Spleen (tissue), 11 donors: Measurements from ENCODE around the gene UBE2N. TPM values are rescaled to one million over a fixed set of nuclear protein-coding genes. Genes with fewer than 3 reads are reported as not detected.
A peak's percentile ranks its signal among the peaks of the same experiment; 100 is the strongest.
"Not testable (repeated sequence)": the region's sequence is repeated elsewhere in the genome, so short reads cannot be mapped to it uniquely, and the experiment has no call there.

ENCODE experiments used
- DNase-seq: peaks from one replicate; pipeline ENCODE4 v3.0.0-alpha.2; 2020
- H3K27ac ChIP-seq, 8 donors: fragments of 200-600 bp; sonication (generic) in 7 of 8; 1 replicate in 4 of 8; 2 replicates in 4 of 8; pipeline versions ENCODE4 v1.5.0 to v1.8.0; 2016 to 2021; ENCODE audit warnings: inconsistent platforms in 4 of 8, mild to moderate bottlenecking in 4 of 8, moderate library complexity in 1 of 8
- H3K27me3 ChIP-seq, 7 donors: fragments of 200-600 bp; sonication (generic) in 6 of 7; replicated peaks in 1 of 7; 1 replicate in 4 of 7; 2 replicates in 3 of 7; pipeline versions ENCODE4 v1.5.0 to v1.8.0; 2016 to 2021; ENCODE audit warnings: inconsistent platforms in 3 of 7, mild to moderate bottlenecking in 1 of 7
- H3K36me3 ChIP-seq, 6 donors: fragments of 200-600 bp; sonication (generic) in 5 of 6; 1 replicate in 4 of 6; 2 replicates in 2 of 6; pipeline versions ENCODE4 v1.5.0 to v1.8.0; 2016 to 2021; ENCODE audit warnings: inconsistent platforms in 2 of 6
- H3K4me1 ChIP-seq, 6 donors: fragments of 200-600 bp; sonication (generic) in 5 of 6; 1 replicate in 3 of 6; 2 replicates in 3 of 6; pipeline versions ENCODE4 v1.5.0 to v1.8.0; 2016 to 2021; ENCODE audit warnings: inconsistent platforms in 3 of 6
- H3K4me3 ChIP-seq, 8 donors: fragments of 200-600 bp; sonication (generic) in 7 of 8; 1 replicate in 4 of 8; 2 replicates in 4 of 8; pipeline versions ENCODE4 v1.5.0 to v1.8.0; 2016 to 2021; ENCODE audit warnings: inconsistent platforms in 4 of 8, mild to moderate bottlenecking in 4 of 8, moderate library complexity in 2 of 8
- H3K9me3 ChIP-seq, 8 donors: fragments of 200-600 bp; sonication (generic) in 7 of 8; 1 replicate in 4 of 8; 2 replicates in 4 of 8; pipeline versions ENCODE4 v1.5.0 to v1.8.0; 2016 to 2021; ENCODE audit warnings: inconsistent platforms in 4 of 8
- CTCF ChIP-seq, 11 experiments: fragments of 200-600 bp in 7 of 11; fragments of 450-650 bp in 4 of 11; sonication (generic) in 4 of 11; IDR thresholded peaks in 8 of 11; conservative IDR thresholded peaks in 3 of 11; 1 replicate in 7 of 11; 2 replicates in 4 of 11; pipeline versions ENCODE4 v1.4.0 to v1.8.0; 2016 to 2021; ENCODE audit warnings: antibody characterized with exemption in 11 of 11, inconsistent platforms in 4 of 11, mild to moderate bottlenecking in 1 of 11
- POLR2A ChIP-seq, 3 donors: fragments of 450-650 bp; IDR thresholded peaks; one replicate each; pipeline ENCODE4 v1.5.1; 2017; ENCODE audit warnings: antibody characterized with exemption in 3 of 3, mild to moderate bottlenecking in 1 of 3
- POLR2AphosphoS5 ChIP-seq, 3 donors: sonication (generic); formaldehyde crosslinking; IDR thresholded peaks; one replicate each; pipeline ENCODE4 v1.5.1; 2017; ENCODE audit warnings: antibody characterized with exemption in 3 of 3
- WGBS, 5 donors: extraction: QIAGEN DNeasy Blood & Tissue Kit in 3 of 5; methylation state at CpG; one replicate each; pipeline versions ENCODE4 v1.1.5 to v1.1.7; 2013 to 2018; 5-methylcytosine and 5-hydroxymethylcytosine counted together
- intact Hi-C: fragments of 100-400 bp; cut with DNase I; formaldehyde crosslinking; loops from one replicate; pipeline ENCODE4 v1.15.0; 2023; ENCODE audit warnings: low total_unique reads
- polyA plus RNA-seq, 3 donors: library from polyadenylated mRNA; stranded (reverse); fragments of 200-250 nt; gene quantifications; one replicate each; pipeline ENCODE4 v1.2.1, GENCODE V29; 2013
- total RNA-seq, 7 donors: library from RNA; depleted of rRNA in 3 of 7; stranded (reverse); fragments of >200 nt in 3 of 7; fragmentation: NEBNext Ultra II Directional in 4 of 7; extraction: Animal tissue kit (Norgen Biotek cat#: 25700) in 4 of 7; gene quantifications; one replicate each; pipeline versions ENCODE4 v1.1.0 to v1.2.1, GENCODE V29; 2016 to 2021
- donor health status: healthy with polysubstance abuse.
- donor health status: DM: no; HTN: no; CAD: no; lungs with moderate emphysema.
- donor health status: DM: no; HTN: no; CAD: no.
- donor health status: Bipolar disorder and iron deficiency.
- donor health status: healthy.
- donor health status: DM: no; HTN: no; CAD: no.
- donor health status: DM: yes; HTN: yes; CAD: no.

The UBE2N gene
- total and polyA plus RNA-seq, 10 donors: 33.5 to 84.4 (median 63.0) TPM

GRCh38 chr12:93415723-93416464 lies 25.9 kb downstream of the UBE2N start:
- Histone ChIP-seq H3K4me1 (peaks cover 22 to 99% (median 73%) of the 10 kb centered on the region in 6 donors), H3K9me3 (no peaks in the 10 kb centered on the region), H3K27ac (no peak overlapping the region), H3K36me3 (peaks cover 0 to 3% (median 2%) of the 10 kb centered on the region in 6 donors), H3K27me3 (no peaks in the 10 kb centered on the region), H3K4me3 (no peak overlapping the region)
- no peak for DNase-seq
- intact Hi-C loops: loop anchor here (10.0 kb wide), 1 partner anchor 631 kb away; no protein-coding TSS in a partner anchor
- 56 to 77% (median 73%) methylated on average over 3 of the region's 3 CpGs for WGBS, 5 donors
- no peak for TF ChIP-seq POLR2AphosphoS5 (IDR thresholded peaks at IDR 0.05)
- no peak for TF ChIP-seq CTCF (IDR thresholded peaks at IDR 0.05 in 8 of 11, conservative IDR thresholded peaks at IDR 0.05 in 3 of 11)
- no peak for TF ChIP-seq POLR2A (IDR thresholded peaks at IDR 0.05)

GRCh38 chr12:93413064-93413463 lies 28.7 kb downstream of the UBE2N start:
- TF ChIP-seq POLR2AphosphoS5 (IDR thresholded peaks at IDR 0.05): no peak
- no peak for TF ChIP-seq POLR2A (IDR thresholded peaks at IDR 0.05)
- H3K4me1 ChIP-seq: peaks cover 17 to 75% (median 50%) of the 10 kb centered on the region in 6 donors
- peak overlapping the region in 1 of 8 donors; percentile 12 for H3K27ac ChIP-seq
- no peak overlapping the region for H3K4me3 ChIP-seq
- 44 to 67% (median 55%) methylated on average over 3 of the region's 3 CpGs for WGBS, 5 donors
- DNase-seq: no peak
- H3K27me3 ChIP-seq: no peaks in the 10 kb centered on the region
- peaks cover 3 to 31% (median 23%) of the 10 kb centered on the region in 6 donors for H3K36me3 ChIP-seq
- no peaks in the 10 kb centered on the region for H3K9me3 ChIP-seq
- intact Hi-C loops: loop anchor here (10.0 kb wide), 1 partner anchor 628 kb away; no protein-coding TSS in a partner anchor

DNA sequence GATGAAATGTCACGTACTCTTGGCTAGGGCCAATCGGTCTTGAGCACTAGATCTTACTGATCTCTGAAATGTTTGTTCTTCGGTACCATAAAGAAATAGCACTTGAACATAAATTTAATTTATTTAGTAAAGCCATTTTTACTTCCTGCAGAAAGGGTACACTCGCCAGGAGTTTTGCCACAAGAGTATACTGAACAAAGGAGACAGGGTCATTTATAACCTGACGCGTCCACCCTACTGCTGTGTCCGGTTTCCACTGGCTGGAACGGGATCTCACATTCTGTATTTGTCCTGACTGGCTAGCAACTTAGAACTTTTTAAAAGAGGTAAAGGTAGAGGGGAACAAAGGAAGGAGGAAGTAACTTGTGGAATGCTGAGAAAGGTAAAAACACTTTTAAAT lies 29.4 kb downstream of the UBE2N start:
- H3K36me3 ChIP-seq: peaks cover 3 to 38% (median 25%) of the 10 kb centered on the region in 6 donors
- not testable (repeated sequence) for H3K27ac ChIP-seq, H3K27me3 ChIP-seq, H3K4me3 ChIP-seq, DNase-seq, H3K9me3 ChIP-seq
- intact Hi-C loops: loop anchor here (10.0 kb wide), 1 partner anchor 628 kb away; no protein-coding TSS in a partner anchor
- H3K4me1 ChIP-seq: peaks cover 17 to 69% (median 47%) of the 10 kb centered on the region in 6 donors
- WGBS, 5 donors: 94 to 96% (median 95%) methylated on average over 8 of the region's 8 CpGs

DNA sequence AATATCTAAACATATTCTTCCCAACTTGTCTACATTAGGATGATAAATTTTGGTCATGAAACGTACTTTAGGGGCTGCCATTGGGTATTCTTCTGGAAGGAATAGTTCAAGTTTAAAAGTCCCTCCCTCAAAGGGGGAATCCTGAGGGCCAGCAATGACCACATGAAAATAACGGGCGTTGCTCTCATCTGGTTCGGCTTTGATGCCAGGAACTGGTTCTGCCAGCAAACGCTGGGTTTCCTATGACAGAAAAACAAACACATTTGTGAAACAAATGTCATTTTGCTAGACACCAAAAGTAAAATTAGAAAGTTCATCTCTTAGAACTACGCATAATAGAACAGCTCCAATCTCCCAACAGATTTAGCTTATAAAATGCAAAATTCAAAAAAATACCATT lies 30.7 kb downstream of the UBE2N start:
- peaks cover 11 to 55% (median 35%) of the 10 kb centered on the region in 6 donors for H3K4me1 ChIP-seq
- 76 to 82% (median 82%) methylated on average over 6 of the region's 6 CpGs for WGBS, 5 donors
- intact Hi-C loops: loop anchor here (10.0 kb wide), 1 partner anchor 626 kb away; no protein-coding TSS in a partner anchor
- not testable (repeated sequence) for H3K4me3 ChIP-seq, DNase-seq, H3K27ac ChIP-seq, H3K27me3 ChIP-seq, H3K9me3 ChIP-seq
- H3K36me3 ChIP-seq: peaks cover 3 to 51% (median 30%) of the 10 kb centered on the region in 6 donors

DNA sequence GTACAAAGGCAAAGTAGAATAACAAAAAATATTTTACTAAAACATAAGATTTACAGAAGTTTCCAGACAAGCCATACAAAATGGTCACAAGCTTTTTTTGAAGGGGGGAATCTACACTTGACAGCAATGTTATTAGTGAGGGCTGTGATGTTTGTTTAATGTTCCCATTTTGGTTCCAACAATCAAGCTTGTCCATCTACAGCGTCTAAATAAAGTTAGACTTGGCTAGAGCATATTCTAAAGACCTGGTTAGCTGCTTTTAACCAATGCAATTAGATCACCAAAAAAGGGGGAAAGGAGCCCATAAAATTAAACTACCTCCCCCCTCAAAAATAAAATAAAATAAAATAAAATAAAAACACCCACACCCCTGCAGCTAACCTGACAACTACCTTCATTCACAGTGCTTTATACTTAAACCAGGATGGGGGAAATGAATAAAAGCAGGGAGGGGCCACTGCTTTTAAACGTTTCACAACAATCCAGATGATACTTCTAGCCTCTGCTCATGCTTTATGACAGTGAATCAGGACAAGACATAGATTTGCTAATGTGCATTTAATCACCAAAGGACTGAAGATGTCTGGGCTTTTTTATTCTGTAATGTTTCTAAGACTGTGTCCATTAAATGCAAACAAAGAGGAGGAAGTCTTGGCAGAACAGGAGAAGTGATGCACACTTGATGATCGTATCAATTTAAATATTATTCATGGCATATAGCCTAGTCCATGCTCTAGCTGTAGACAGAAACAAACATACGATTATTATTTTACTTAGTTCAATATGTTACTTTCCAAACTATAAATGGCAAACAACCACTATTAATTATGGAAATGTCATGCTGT lies 32.2 kb downstream of the UBE2N start:
- H3K27me3 ChIP-seq, DNase-seq, H3K4me3 ChIP-seq, H3K9me3 ChIP-seq, H3K27ac ChIP-seq: not testable (repeated sequence)
- H3K36me3 ChIP-seq: peaks cover 3 to 59% (median 30%) of the 10 kb centered on the region in 6 donors
- H3K4me1 ChIP-seq: peaks cover 9 to 40% (median 22%) of the 10 kb centered on the region in 6 donors
- WGBS, 5 donors: 74 to 86% (median 75%) methylated on average over 4 of the region's 4 CpGs
- intact Hi-C loops: loop anchor here (10.0 kb wide), 1 partner anchor 625 kb away; no protein-coding TSS in a partner anchor

DNA sequence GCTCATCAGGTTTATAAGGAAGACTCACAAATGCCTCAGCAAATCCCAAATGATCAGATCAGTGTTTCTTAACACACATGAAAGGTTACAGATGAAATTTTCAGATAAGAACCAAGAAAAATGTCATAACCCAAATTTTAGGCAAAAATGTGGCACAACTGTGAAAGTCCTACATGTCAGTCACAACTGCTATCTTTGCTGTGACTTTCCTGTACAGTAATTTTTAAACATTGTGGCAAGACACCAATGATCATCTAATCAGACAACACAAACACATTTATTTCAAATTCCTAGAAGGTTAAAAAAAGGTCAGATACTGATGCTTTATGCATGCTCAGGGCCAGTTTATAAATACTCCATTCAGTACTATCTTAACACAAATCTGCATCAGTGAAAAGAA lies 32.9 kb downstream of the UBE2N start:
- Histone ChIP-seq H3K4me1 (peaks cover 9 to 33% (median 18%) of the 10 kb centered on the region in 6 donors), H3K36me3 (peaks cover 3 to 64% (median 30%) of the 10 kb centered on the region in 6 donors), H3K4me3 (no peak overlapping the region), H3K27ac (no peak overlapping the region), H3K27me3 (no peaks in the 10 kb centered on the region), H3K9me3 (no peaks in the 10 kb centered on the region)
- no peak for TF ChIP-seq CTCF (IDR thresholded peaks at IDR 0.05 in 8 of 11, conservative IDR thresholded peaks at IDR 0.05 in 3 of 11)
- no peak for TF ChIP-seq POLR2A (IDR thresholded peaks at IDR 0.05)
- TF ChIP-seq POLR2AphosphoS5 (IDR thresholded peaks at IDR 0.05): no peak
- no peak for DNase-seq
- intact Hi-C loops: no loop called here
